CD14-positive monocyte (primary cell): ENCODE measurements around the gene UTP3. TPM values are rescaled to one million over a fixed set of nuclear protein-coding genes. Genes with fewer than 3 reads are reported as not detected.

ENCODE experiments used
- DNase-seq, 3 donors: peaks; one replicate each; pipeline ENCODE4 v3.0.0-alpha.2; 2011 to 2022
- H2AFZ ChIP-seq: 2 replicates; pipeline ENCODE4 v1.6.0; 2012; ENCODE audit warnings: mild to moderate bottlenecking, low read depth, low read length, inconsistent platforms; ENCODE audit not compliant: insufficient read depth, poor library complexity, severe bottlenecking
- H3K27ac ChIP-seq, 2 donors: 1 replicate in 1 of 2; 2 replicates in 1 of 2; pipeline ENCODE4 v1.5.1; 2012 to 2013; ENCODE audit warnings: low read length in 2 of 2, control low read depth in 1 of 2, inconsistent platforms in 1 of 2, low read depth in 1 of 2, mild to moderate bottlenecking in 1 of 2
- H3K27me3 ChIP-seq, 2 donors: one replicate each; pipeline versions ENCODE4 v1.6.0 to v1.6.1; 2011 to 2013; ENCODE audit warnings: low read length in 2 of 2; ENCODE audit not compliant: control insufficient read depth in 2 of 2, insufficient read depth in 2 of 2
- H3K36me3 ChIP-seq, 2 donors: replicated peaks in 1 of 2; 1 replicate in 1 of 2; 2 replicates in 1 of 2; pipeline versions ENCODE4 v1.5.1 to v1.6.1; 2012 to 2013; ENCODE audit warnings: low read length in 2 of 2, control low read depth in 1 of 2, inconsistent platforms in 1 of 2, mild to moderate bottlenecking in 1 of 2; ENCODE audit not compliant: insufficient read depth in 2 of 2, control insufficient read depth in 1 of 2
- H3K4me1 ChIP-seq, 2 donors: 1 replicate in 1 of 2; 2 replicates in 1 of 2; pipeline versions ENCODE4 v1.5.1 to v1.6.1; 2012 to 2013; ENCODE audit warnings: low read length in 2 of 2, control low read depth in 1 of 2, inconsistent platforms in 1 of 2, mild to moderate bottlenecking in 1 of 2, moderate library complexity in 1 of 2; ENCODE audit not compliant: insufficient read depth in 2 of 2, control insufficient read depth in 1 of 2
- H3K4me2 ChIP-seq: replicated peaks from 2 replicates; pipeline ENCODE3; 2012; ENCODE audit warnings: low read length, moderate library complexity, mild to moderate bottlenecking; ENCODE audit not compliant: poor library complexity, severe bottlenecking; ENCODE audit errors: extremely low read depth
- H3K4me3 ChIP-seq, 3 experiments: fragments of 200-600 bp in 1 of 3; sonication (generic) in 1 of 3; replicated peaks in 1 of 3; 1 replicate in 2 of 3; 2 replicates in 1 of 3; pipeline ENCODE4 v1.5.1; 2011 to 2013; ENCODE audit warnings: low read length in 3 of 3, mild to moderate bottlenecking in 3 of 3, control low read depth in 2 of 3, low read depth in 2 of 3, inconsistent platforms in 1 of 3, moderate library complexity in 1 of 3
- H3K79me2 ChIP-seq: 2 replicates; pipeline ENCODE4 v1.6.0; 2012; ENCODE audit warnings: mild to moderate bottlenecking, control low read depth, inconsistent platforms, low read length, moderate library complexity; ENCODE audit not compliant: insufficient read depth
- H3K9ac ChIP-seq: 2 replicates; pipeline ENCODE4 v1.6.0; 2017; ENCODE audit warnings: low read length, mild to moderate bottlenecking; ENCODE audit not compliant: insufficient read depth, poor library complexity, severe bottlenecking
- H3K9me3 ChIP-seq, 2 donors: replicated peaks in 1 of 2; 1 replicate in 1 of 2; 2 replicates in 1 of 2; pipeline versions ENCODE4 v1.5.1 to v1.6.1; 2012 to 2013; ENCODE audit warnings: low read length in 2 of 2, control low read depth in 1 of 2; ENCODE audit not compliant: control insufficient read depth in 1 of 2, insufficient read depth in 1 of 2
- H4K20me1 ChIP-seq: 2 replicates; pipeline ENCODE4 v1.6.0; 2012; ENCODE audit warnings: mild to moderate bottlenecking, low read length, control low read depth, moderate library complexity; ENCODE audit not compliant: insufficient read depth
- H3K27ac Mint-ChIP-seq, 7 donors: one replicate each; pipeline ENCODE4 v1.8.0; 2020; ENCODE audit warnings: mild to moderate bottlenecking in 7 of 7, mixed read lengths in 7 of 7, moderate library complexity in 6 of 7, inconsistent platforms in 2 of 7
- H3K27me3 Mint-ChIP-seq, 3 donors: one replicate each; pipeline ENCODE4 v1.8.0; 2021 to 2022; ENCODE audit warnings: low read depth in 3 of 3, mild to moderate bottlenecking in 3 of 3, mixed read lengths in 3 of 3, moderate library complexity in 3 of 3, inconsistent platforms in 1 of 3
- H3K36me3 Mint-ChIP-seq, 2 donors: one replicate each; pipeline ENCODE4 v1.8.0; 2020; ENCODE audit warnings: mixed read lengths in 2 of 2, inconsistent platforms in 1 of 2, mild to moderate bottlenecking in 1 of 2
- H3K4me1 Mint-ChIP-seq: one replicate; pipeline ENCODE4 v1.8.0; 2020; ENCODE audit warnings: mild to moderate bottlenecking, mixed read lengths
- H3K4me3 Mint-ChIP-seq, 2 donors: one replicate each; pipeline ENCODE4 v1.8.0; 2020; ENCODE audit warnings: mild to moderate bottlenecking in 2 of 2, mixed read lengths in 2 of 2, moderate library complexity in 1 of 2
- H3K9me3 Mint-ChIP-seq, 7 donors: one replicate each; pipeline ENCODE4 v1.8.0; 2020 to 2022; ENCODE audit warnings: mixed read lengths in 7 of 7, mild to moderate bottlenecking in 6 of 7, moderate library complexity in 6 of 7, inconsistent platforms in 2 of 7
- CTCF ChIP-seq: fragments of 200-600 bp; IDR thresholded peaks from one replicate; pipeline ENCODE4 v1.8.0; 2022; ENCODE audit warnings: antibody characterized with exemption, mild to moderate bottlenecking
- WGBS: methylation state at CpG from one replicate; pipeline ENCODE4 v1.1.5; 2013; ENCODE audit warnings: missing lambda C conversion rate; ENCODE audit not compliant: insufficient coverage; 5-methylcytosine and 5-hydroxymethylcytosine counted together
- intact Hi-C, 2 donors: fragments of 100-400 bp; cut with micrococcal nuclease; formaldehyde crosslinking; loops; one replicate each; pipeline versions ENCODE4 v1.15.0 to v1.15.1; 2023
- polyA plus RNA-seq, 3 donors: library from polyadenylated mRNA; depleted of rRNA in 1 of 3; unstranded in 2 of 3; stranded (reverse) in 1 of 3; fragments of 300-500 nt in 2 of 3; fragments of >200 nt in 1 of 3; fragmentation: Illumina TruSeq in 2 of 3; gene quantifications; 1 replicate in 2 of 3; 2 replicates in 1 of 3; pipeline ENCODE4 v1.2.3, GENCODE V29; 2012 to 2021

The UTP3 gene
- polyA plus RNA-seq, 3 donors: 3.0 to 10.8 (median 5.0) TPM

DNA sequence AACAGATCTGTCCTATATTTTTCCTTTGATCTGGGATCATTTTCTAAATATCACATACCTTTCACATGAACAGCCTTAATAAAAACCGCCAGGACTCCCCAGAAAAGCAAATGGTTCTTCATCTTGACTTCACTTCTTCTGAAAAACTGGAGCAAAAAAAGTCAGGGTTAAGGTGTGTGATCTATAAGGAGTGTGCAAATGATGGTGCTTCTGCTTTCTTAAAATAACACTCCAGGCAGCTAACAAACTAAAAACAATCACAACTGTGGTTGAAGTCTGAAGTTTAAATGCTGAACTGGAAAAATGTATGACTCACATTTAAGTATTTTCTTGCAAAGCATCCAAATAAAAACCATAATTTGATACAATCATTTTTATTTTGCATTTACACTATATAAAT is 22.0 kb upstream of the UTP3 start, which contains the start of gene JCHAIN:
Gene JCHAIN, minus strand, starts transcription at position 140 of the 400 bp plus-strand sequence. Its CDS starts 18 bp downstream, at position 122.
- intact Hi-C loops: no loop called here
- Histone ChIP-seq H3K27me3 (no peaks in the 10 kb centered on the region), H2AFZ (no peak within 1 kb of the TSS), H3K27ac (no peak within 1 kb of the TSS), H3K36me3 (no peaks in the 10 kb centered on the region), H3K4me3 (no peak within 1 kb of the TSS), H3K9me3 (no peaks in the 10 kb centered on the region), H3K4me1 (no peaks in the 10 kb centered on the region), H3K79me2 (no peaks in the 10 kb centered on the region), H3K9ac (no peak within 1 kb of the TSS), H4K20me1 (no peaks in the 10 kb centered on the region), H3K4me2 (no peak within 1 kb of the TSS)
- TF ChIP-seq CTCF: no peak
- Mint-ChIP-seq H3K27me3 (peaks cover 0 to 2% (median 0%) of the 10 kb centered on the region in 3 donors), H3K36me3 (no peaks in the 10 kb centered on the region), H3K4me3 (no peak within 1 kb of the TSS), H3K9me3 (no peaks in the 10 kb centered on the region), H3K4me1 (peaks cover 3% of the 10 kb centered on the region), H3K27ac (no peak within 1 kb of the TSS)
- no CpG with 5 or more reads among the region's 1 CpG for WGBS
- no peak for DNase-seq

DNA sequence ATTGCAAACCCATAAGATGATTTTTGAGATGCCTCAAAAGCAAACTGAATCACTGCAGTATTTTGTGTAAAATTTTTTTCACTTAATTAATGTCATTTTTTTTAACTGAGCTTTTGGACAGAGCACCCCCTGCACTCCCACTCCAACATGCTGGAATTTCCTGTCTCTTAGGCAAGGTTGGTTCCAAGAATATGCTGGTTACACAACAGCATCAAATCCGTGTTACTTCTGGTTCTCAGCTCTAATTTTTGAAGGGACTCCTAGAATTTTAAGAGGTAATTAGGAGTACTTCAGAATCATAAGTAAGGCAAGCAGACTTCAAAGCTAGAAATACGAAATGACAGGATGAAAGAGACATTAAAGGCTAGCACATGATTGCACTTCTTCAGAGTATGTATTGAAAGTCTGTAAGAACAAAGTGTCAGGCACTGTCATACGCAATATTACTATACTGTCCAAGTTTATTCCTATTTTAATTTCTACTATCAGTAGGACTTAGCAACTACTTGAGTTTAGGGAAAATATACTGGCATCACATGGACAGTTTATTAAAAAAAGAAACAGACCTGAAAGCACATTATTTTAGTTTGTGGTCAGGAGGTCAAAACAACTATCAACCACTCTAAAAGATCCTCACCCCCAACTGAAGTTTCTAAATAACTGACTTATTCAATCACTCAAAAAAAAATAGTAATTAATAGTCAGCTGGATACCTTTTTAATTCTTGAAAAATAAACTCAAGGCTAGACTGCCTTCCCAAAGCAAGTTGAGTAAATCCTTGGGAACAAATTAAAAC is 20.4 kb upstream of the UTP3 start:
- no peak overlapping the region for H3K4me2 ChIP-seq
- DNase-seq: no peak
- TF ChIP-seq CTCF: no peak
- Mint-ChIP-seq H3K27ac (no peak overlapping the region), H3K4me3 (no peak overlapping the region), H3K27me3 (peaks cover 0 to 2% (median 0%) of the 10 kb centered on the region in 3 donors), H3K9me3 (peaks cover 0 to 2% (median 0%) of the 10 kb centered on the region in 7 donors), H3K4me1 (peaks cover 3% of the 10 kb centered on the region), H3K36me3 (no peaks in the 10 kb centered on the region)
- 50% methylated on average over 2 of the region's 3 CpGs for whole genome bisulfite sequencing
- H3K79me2 ChIP-seq: no peaks in the 10 kb centered on the region
- no peaks in the 10 kb centered on the region for H3K36me3 ChIP-seq
- H4K20me1 ChIP-seq: no peaks in the 10 kb centered on the region
- no peak overlapping the region for H3K27ac ChIP-seq
- H3K9ac ChIP-seq: no peak overlapping the region
- no peaks in the 10 kb centered on the region for H3K9me3 ChIP-seq
- H3K4me1 ChIP-seq: no peaks in the 10 kb centered on the region
- no peak overlapping the region for H2AFZ ChIP-seq
- no peak overlapping the region for H3K4me3 ChIP-seq
- intact Hi-C loops: no loop called here
- H3K27me3 ChIP-seq: no peaks in the 10 kb centered on the region
